Peyer's patch (tissue), 4 donors: Measurements from ENCODE around the gene MARF1. TPM values are rescaled to one million over a fixed set of nuclear protein-coding genes. Genes with fewer than 3 reads are reported as not detected.

Experiments used
- DNase-seq, 3 donors: peaks; one replicate each; pipeline ENCODE4 v3.0.0-alpha.2; 2017 to 2019
- H3K27ac ChIP-seq, 4 donors: fragments of 200-600 bp; sonication (generic); one replicate each; pipeline ENCODE4 v1.5.1; 2016 to 2019
- H3K27me3 ChIP-seq, 2 donors: fragments of 200-600 bp; sonication (generic); one replicate each; pipeline ENCODE4 v1.5.1; 2019
- H3K36me3 ChIP-seq, 3 donors: fragments of 200-600 bp; sonication (generic); one replicate each; pipeline ENCODE4 v1.5.1; 2016 to 2019
- H3K4me1 ChIP-seq, 4 donors: fragments of 200-600 bp; sonication (generic); one replicate each; pipeline ENCODE4 v1.5.1; 2016 to 2019
- H3K4me3 ChIP-seq, 4 donors: fragments of 200-600 bp; sonication (generic); 1 replicate in 3 of 4; 2 replicates in 1 of 4; pipeline ENCODE4 v1.5.1; 2016 to 2019; ENCODE audit warnings: mild to moderate bottlenecking in 1 of 4
- H3K9me3 ChIP-seq, 4 donors: fragments of 200-600 bp; sonication (generic); one replicate each; pipeline ENCODE4 v1.5.1; 2016 to 2019; ENCODE audit warnings: mild to moderate bottlenecking in 1 of 4
- CTCF ChIP-seq, 6 experiments: fragments of 450-650 bp in 4 of 6; fragments of 200-600 bp in 2 of 6; sonication (generic) in 1 of 6; IDR thresholded peaks; one replicate each; pipeline ENCODE4 v1.5.1; 2017 to 2019; ENCODE audit warnings: antibody characterized with exemption in 6 of 6, mild to moderate bottlenecking in 3 of 6, moderate library complexity in 1 of 6
- POLR2A ChIP-seq, 2 donors: fragments of 450-650 bp; IDR thresholded peaks; one replicate each; pipeline ENCODE4 v1.5.1; 2017; ENCODE audit warnings: antibody characterized with exemption in 2 of 2, mild to moderate bottlenecking in 2 of 2, moderate library complexity in 2 of 2
- total RNA-seq, 4 donors: library from RNA; depleted of rRNA; stranded (reverse); fragments of >200 nt; gene quantifications; one replicate each; pipeline ENCODE4 v1.1.0, GENCODE V29; 2016

MARF1 gene
- total RNA-seq, 4 donors from 2014 or later = 39.1 to 74.3 (median 52.1) TPM

- no peak for DNase-seq
- H3K36me3 ChIP-seq = peaks cover 0 to 96% (median 6%) of the 10 kb centered on the region in 3 donors
Observed at GRCh38 chr16:15599303-15600070, 43.5 kb downstream of the MARF1 start.

DNA sequence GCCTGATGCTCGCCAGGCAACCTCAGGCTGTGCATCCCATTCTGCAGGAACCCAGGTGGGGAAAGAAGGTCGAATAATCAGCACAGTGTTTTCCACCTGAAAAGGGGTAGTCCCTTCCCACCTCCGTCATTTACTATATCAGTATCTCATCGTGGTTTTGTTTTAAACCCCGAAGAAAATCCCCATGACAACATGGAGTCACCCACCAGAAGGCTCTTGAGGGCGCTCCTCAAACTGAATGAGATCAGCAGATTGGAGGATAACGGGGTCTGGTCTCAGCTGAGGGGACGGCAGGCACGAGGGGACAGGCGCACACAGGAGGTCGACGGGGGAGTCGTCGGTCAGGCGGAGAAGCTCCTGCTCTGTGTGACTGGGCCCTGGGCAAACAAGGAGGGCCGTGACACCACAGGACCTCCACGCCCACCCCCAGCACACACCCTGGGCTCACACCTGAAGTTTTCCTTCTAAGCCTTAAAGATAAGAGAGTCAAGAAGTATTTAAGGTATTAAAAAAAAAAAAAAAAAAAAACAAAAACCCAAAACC, 44.2 kb downstream of the MARF1 start:
- Histone ChIP-seq H3K9me3 (no peaks in the 10 kb centered on the region), H3K27me3 (no peaks in the 10 kb centered on the region), H3K4me3 (no peak overlapping the region), H3K4me1 (no peaks in the 10 kb centered on the region), H3K27ac (no peak overlapping the region), H3K36me3 (peaks cover 0 to 88% (median 5%) of the 10 kb centered on the region in 3 donors)
- TF ChIP-seq CTCF (IDR thresholded peaks at IDR 0.05) = no peak
- no peak for TF ChIP-seq POLR2A (IDR thresholded peaks at IDR 0.05)
- DNase-seq = no peak

More at GRCh38 chr16:15599303-15600070, 43.5 kb downstream of the MARF1 start:
- H3K4me1 ChIP-seq = no peaks in the 10 kb centered on the region
- H3K4me3 ChIP-seq = no peak overlapping the region
- TF ChIP-seq POLR2A (IDR thresholded peaks at IDR 0.05) (no peak), CTCF (IDR thresholded peaks at IDR 0.05) (no peak)
- H3K27me3 ChIP-seq = no peaks in the 10 kb centered on the region
- no peak overlapping the region for H3K27ac ChIP-seq
- H3K9me3 ChIP-seq = no peaks in the 10 kb centered on the region

DNA sequence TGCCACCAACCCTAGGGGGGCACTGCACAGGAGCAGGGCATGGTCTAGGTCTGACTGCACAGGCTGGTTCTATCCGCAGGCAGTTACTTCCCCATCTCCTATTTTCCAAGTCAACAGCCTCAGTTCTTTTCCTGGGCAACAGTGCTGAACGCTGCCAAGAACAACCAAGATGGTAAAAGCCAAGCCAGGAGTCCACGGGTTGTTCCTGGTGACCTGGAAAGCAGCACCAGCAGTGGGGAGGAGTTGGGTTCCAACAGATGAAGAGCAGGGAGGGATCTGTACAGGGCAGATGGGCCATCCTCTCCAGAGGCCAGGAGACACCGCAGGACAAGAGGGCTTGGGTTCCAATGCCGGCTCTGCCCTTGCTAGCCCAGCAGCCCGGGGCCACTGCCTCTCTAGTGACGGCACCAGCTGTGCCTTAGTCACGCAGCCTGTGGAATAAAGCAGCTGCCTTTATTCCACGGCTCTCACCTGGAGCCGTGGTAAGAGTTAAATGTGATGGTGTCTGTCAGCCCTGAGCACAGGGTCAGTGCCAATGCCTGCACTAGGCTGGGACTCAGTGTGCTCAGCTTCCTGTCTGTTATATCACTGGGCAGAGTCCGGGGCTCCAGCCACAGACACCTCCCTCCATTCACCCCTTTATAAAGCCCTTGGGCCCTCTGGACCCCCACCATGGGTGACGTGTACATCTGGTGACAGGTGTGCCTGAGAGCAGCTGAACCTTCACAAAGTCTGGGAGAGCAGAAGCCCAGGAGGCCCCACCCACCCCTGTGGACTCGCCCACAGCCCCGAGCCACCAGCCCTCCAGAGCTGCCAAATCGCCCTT, 44.9 kb downstream of the MARF1 start:
- H3K9me3 ChIP-seq = no peaks in the 10 kb centered on the region
- no peak for TF ChIP-seq POLR2A (IDR thresholded peaks at IDR 0.05)
- TF ChIP-seq CTCF (IDR thresholded peaks at IDR 0.05) = no peak
- peaks cover 0 to 82% (median 0%) of the 10 kb centered on the region in 3 donors for H3K36me3 ChIP-seq
- no peak overlapping the region for H3K4me3 ChIP-seq
- no peaks in the 10 kb centered on the region for H3K4me1 ChIP-seq
- no peak for DNase-seq
- no peak overlapping the region for H3K27ac ChIP-seq
- H3K27me3 ChIP-seq = no peaks in the 10 kb centered on the region

DNA sequence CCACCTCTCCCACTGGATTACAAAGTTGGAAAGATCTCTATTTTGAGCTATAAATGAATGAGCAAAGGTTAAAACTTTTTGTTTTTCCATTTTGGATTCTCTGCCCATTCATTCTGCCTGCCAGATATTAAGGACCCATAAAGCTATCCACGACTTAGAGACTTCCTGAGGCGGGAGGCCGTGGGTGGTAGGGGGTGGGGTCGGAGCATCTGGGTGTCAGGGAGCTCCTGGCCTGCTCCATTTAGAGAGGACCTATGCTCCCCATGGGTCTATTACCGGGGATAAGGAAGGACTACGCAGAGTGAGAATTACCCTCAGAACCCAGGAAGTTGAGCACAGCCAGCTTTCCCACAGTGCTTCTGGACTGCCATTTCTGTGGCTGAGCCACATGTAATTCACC, 45.8 kb downstream of the MARF1 start:
- H3K4me3 ChIP-seq = no peak overlapping the region
- H3K9me3 ChIP-seq = no peaks in the 10 kb centered on the region
- peaks cover 0 to 73% (median 0%) of the 10 kb centered on the region in 3 donors for H3K36me3 ChIP-seq
- TF ChIP-seq CTCF (IDR thresholded peaks at IDR 0.05) (no peak), POLR2A (IDR thresholded peaks at IDR 0.05) (no peak)
- DNase-seq = no peak
- no peaks in the 10 kb centered on the region for H3K27me3 ChIP-seq
- no peak overlapping the region for H3K27ac ChIP-seq
- peaks cover 0 to 5% (median 2%) of the 10 kb centered on the region in 4 donors for H3K4me1 ChIP-seq

- Histone ChIP-seq H3K27me3 (no peaks in the 10 kb centered on the region), H3K9me3 (no peaks in the 10 kb centered on the region), H3K36me3 (peaks cover 0 to 49% (median 0%) of the 10 kb centered on the region in 3 donors), H3K4me1 (peaks cover 0 to 20% (median 11%) of the 10 kb centered on the region in 4 donors), H3K27ac (no peak overlapping the region), H3K4me3 (no peak overlapping the region)
- TF ChIP-seq POLR2A (IDR thresholded peaks at IDR 0.05) (no peak), CTCF (IDR thresholded peaks at IDR 0.05) (no peak)
- DNase-seq = no peak
Observed at GRCh38 chr16:15594711-15595320, 48.1 kb downstream of the MARF1 start.
